Panc1 (cell line): ENCODE measurements around the gene GIT1. TPM values are rescaled to one million over a fixed set of nuclear protein-coding genes. Genes with fewer than 3 reads are reported as not detected.

ENCODE experiments used
- ATAC-seq: fragments of 200-7000 bp; cut with Tn5 transposase; 2 replicates; pipeline ENCODE4 v1.9.1; 2020; ENCODE audit warnings: mild to moderate bottlenecking, moderate library complexity
- BruUV-seq: library from RNA; stranded (reverse); fragments of 400-500 nt; replicated peaks from 2 replicates; lab custom pipeline; 2021; lab: Mats Ljungman, UMichigan
- CTCF ChIA-PET: fragments of 300-600 bp; sonication (Branson Sonifier 250); formaldehyde crosslinking; loops from one replicate; lab custom pipeline; 2022; ENCODE audit warnings: antibody characterized with exemption; lab: Charles Lee
- POLR2A ChIA-PET: fragments of 300-600 bp; sonication (Branson Sonifier 250); formaldehyde crosslinking; loops from one replicate; lab custom pipeline; 2022; ENCODE audit warnings: antibody characterized with exemption; lab: Charles Lee
- DNase-seq: peaks from one replicate; pipeline ENCODE4 v3.0.0-alpha.2; 2010; ENCODE audit warnings: low read depth, low spot score
- H3K27ac ChIP-seq: 2 replicates; pipeline ENCODE4 v1.5.1; 2011; ENCODE audit warnings: mild to moderate bottlenecking, low read length, inconsistent platforms
- H3K27me3 ChIP-seq: fragments of 200-500 bp; sonication (Bioruptor generic); 2 replicates; pipeline ENCODE4 v1.6.0; 2014; ENCODE audit warnings: low read length, inconsistent platforms; ENCODE audit not compliant: control insufficient read depth, insufficient read depth
- H3K36me3 ChIP-seq: fragments of 200-500 bp; sonication (Bioruptor generic); 2 replicates; pipeline ENCODE4 v1.5.1; 2014; ENCODE audit warnings: inconsistent platforms, mild to moderate bottlenecking, low read length, moderate library complexity; ENCODE audit not compliant: control insufficient read depth, insufficient read depth
- H3K4me1 ChIP-seq: 2 replicates; pipeline ENCODE4 v1.5.1; 2011; ENCODE audit warnings: inconsistent platforms, mild to moderate bottlenecking, low read length, moderate library complexity; ENCODE audit not compliant: control insufficient read depth, insufficient read depth
- H3K4me3 ChIP-seq, 2 experiments: 2 replicates each; pipeline ENCODE4 v1.5.1; 2011 to 2012; ENCODE audit warnings: low read depth in 2 of 2, low read length in 2 of 2, mild to moderate bottlenecking in 2 of 2, inconsistent platforms in 1 of 2, moderate library complexity in 1 of 2
- H3K9me3 ChIP-seq: fragments of 200-500 bp; sonication (Bioruptor generic); 2 replicates; pipeline ENCODE4 v1.5.1; 2014; ENCODE audit warnings: low read depth, mild to moderate bottlenecking, inconsistent platforms, low read length, moderate library complexity; ENCODE audit not compliant: control insufficient read depth, insufficient read depth
- POLR2AphosphoS5 ChIP-seq: IDR thresholded peaks from 2 replicates; pipeline ENCODE4 v1.6.1; 2012; ENCODE audit warnings: mild to moderate bottlenecking, low read depth, low read length, moderate library complexity
- SIN3A ChIP-seq: IDR thresholded peaks from 2 replicates; pipeline ENCODE4 v1.6.1; 2012; ENCODE audit warnings: low read depth, mild to moderate bottlenecking, low read length, moderate library complexity, borderline replicate concordance; ENCODE audit not compliant: insufficient read depth
- TCF7L2 ChIP-seq: IDR thresholded peaks from 2 replicates; pipeline ENCODE4 v1.6.1; 2011; ENCODE audit warnings: mild to moderate bottlenecking, low read depth, low read length, inconsistent platforms
- in situ Hi-C: cut with HindIII; loops from 2 replicates; pipeline ENCODE4 v1.10.0; 2016; ENCODE audit warnings: low sequenced_read_pairs, low pct_unique_long_range_greater_than_20kb
- intact Hi-C: fragments of 100-400 bp; cut with micrococcal nuclease; formaldehyde crosslinking; loops from one replicate; pipeline ENCODE4 v1.10.0; 2022; ENCODE audit not compliant: unreplicated experiment
- total RNA-seq: library from RNA; stranded (reverse); gene quantifications from one replicate; pipeline ENCODE4 v1.2.1, GENCODE V29; 2021; ENCODE audit not compliant: unreplicated experiment
- TF ChIP-seq, protein P1 (sequence below): fragments of 450-650 bp; IDR thresholded peaks from 2 replicates; pipeline ENCODE4 v1.5.1; 2017; ENCODE audit warnings: mild to moderate bottlenecking
- TF ChIP-seq, protein P2 (sequence below), 2 experiments: IDR thresholded peaks; 2 replicates each; pipeline ENCODE4 v1.6.1; 2011 to 2012; ENCODE audit warnings: low read depth in 2 of 2, control low read depth in 1 of 2, low read length in 1 of 2, mild to moderate bottlenecking in 1 of 2, moderate library complexity in 1 of 2; ENCODE audit not compliant: insufficient read depth in 1 of 2

GIT1 gene
- total RNA-seq, 1 experiment from 2014 or later: 94.6 TPM

DNA sequence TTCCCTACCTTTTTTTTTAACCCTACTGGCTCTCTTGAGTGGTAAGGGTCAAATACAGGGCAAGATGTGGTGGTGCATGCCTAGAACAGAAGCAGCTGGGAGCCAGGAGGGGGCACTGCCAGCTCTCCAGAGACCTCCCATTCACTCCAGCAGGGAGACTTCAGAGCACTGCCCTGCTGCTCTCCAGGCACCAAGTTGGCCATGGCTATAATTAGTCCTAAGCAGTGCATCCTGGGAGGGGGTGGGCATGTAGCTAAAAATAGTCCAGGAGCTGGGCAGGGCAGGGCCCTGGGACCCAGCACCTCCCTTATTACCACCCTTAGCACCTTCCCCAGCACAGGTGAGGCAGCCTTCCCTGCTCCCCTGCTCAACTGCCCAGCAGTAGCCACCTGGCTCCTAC, 29.8 kb upstream of the GIT1 start:
- ChIA-PET POLR2A (no interaction called here), CTCF (interaction anchor here (0.7 to 1.4 kb wide), 3 partner anchors 43 to 160 kb away, joined by 3 to 4 read pairs (median 4); no protein-coding TSS in a partner anchor)
- no peaks in the 10 kb centered on the region for H3K36me3 ChIP-seq
- peaks cover 48% of the 10 kb centered on the region for H3K4me1 ChIP-seq
- H3K27ac ChIP-seq: no peak overlapping the region
- no peaks in the 10 kb centered on the region for H3K9me3 ChIP-seq
- intact Hi-C loops (no loop called here), in situ Hi-C loops (no loop called here)
- TF ChIP-seq, protein P1, sequence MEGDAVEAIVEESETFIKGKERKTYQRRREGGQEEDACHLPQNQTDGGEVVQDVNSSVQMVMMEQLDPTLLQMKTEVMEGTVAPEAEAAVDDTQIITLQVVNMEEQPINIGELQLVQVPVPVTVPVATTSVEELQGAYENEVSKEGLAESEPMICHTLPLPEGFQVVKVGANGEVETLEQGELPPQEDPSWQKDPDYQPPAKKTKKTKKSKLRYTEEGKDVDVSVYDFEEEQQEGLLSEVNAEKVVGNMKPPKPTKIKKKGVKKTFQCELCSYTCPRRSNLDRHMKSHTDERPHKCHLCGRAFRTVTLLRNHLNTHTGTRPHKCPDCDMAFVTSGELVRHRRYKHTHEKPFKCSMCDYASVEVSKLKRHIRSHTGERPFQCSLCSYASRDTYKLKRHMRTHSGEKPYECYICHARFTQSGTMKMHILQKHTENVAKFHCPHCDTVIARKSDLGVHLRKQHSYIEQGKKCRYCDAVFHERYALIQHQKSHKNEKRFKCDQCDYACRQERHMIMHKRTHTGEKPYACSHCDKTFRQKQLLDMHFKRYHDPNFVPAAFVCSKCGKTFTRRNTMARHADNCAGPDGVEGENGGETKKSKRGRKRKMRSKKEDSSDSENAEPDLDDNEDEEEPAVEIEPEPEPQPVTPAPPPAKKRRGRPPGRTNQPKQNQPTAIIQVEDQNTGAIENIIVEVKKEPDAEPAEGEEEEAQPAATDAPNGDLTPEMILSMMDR: peak; percentile 70
- TF ChIP-seq POLR2AphosphoS5 (no peak), TCF7L2 (no peak), SIN3A (no peak)
- TF ChIP-seq, protein P2, sequence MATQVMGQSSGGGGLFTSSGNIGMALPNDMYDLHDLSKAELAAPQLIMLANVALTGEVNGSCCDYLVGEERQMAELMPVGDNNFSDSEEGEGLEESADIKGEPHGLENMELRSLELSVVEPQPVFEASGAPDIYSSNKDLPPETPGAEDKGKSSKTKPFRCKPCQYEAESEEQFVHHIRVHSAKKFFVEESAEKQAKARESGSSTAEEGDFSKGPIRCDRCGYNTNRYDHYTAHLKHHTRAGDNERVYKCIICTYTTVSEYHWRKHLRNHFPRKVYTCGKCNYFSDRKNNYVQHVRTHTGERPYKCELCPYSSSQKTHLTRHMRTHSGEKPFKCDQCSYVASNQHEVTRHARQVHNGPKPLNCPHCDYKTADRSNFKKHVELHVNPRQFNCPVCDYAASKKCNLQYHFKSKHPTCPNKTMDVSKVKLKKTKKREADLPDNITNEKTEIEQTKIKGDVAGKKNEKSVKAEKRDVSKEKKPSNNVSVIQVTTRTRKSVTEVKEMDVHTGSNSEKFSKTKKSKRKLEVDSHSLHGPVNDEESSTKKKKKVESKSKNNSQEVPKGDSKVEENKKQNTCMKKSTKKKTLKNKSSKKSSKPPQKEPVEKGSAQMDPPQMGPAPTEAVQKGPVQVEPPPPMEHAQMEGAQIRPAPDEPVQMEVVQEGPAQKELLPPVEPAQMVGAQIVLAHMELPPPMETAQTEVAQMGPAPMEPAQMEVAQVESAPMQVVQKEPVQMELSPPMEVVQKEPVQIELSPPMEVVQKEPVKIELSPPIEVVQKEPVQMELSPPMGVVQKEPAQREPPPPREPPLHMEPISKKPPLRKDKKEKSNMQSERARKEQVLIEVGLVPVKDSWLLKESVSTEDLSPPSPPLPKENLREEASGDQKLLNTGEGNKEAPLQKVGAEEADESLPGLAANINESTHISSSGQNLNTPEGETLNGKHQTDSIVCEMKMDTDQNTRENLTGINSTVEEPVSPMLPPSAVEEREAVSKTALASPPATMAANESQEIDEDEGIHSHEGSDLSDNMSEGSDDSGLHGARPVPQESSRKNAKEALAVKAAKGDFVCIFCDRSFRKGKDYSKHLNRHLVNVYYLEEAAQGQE (IDR thresholded peaks at IDR 0.05; ENCODE audit: insufficient read depth in 1 of 2, low read depth in 2 of 2, low read length in 1 of 2): no peak
- BruUV-seq: no TSS peak
- DNase-seq (no peak), ATAC-seq (no peak)
- H3K4me3 ChIP-seq: no peak overlapping the region
- no peaks in the 10 kb centered on the region for H3K27me3 ChIP-seq

- DNase-seq (no peak), ATAC-seq (peak; percentile 8)
- TF ChIP-seq TCF7L2 (no peak), SIN3A (no peak)
- TF ChIP-seq, protein P1: peak; percentile 68
- in situ Hi-C loops: no loop called here
- ChIA-PET CTCF (interaction anchor here (0.6 to 2.2 kb wide), 11 partner anchors 8 to 228 kb away, joined by 3 to 15 read pairs (median 4); partner anchors contain the start of gene ANKRD13B), POLR2A (no interaction called here)
- Histone ChIP-seq H3K9me3 (no peaks in the 10 kb centered on the region), H3K27me3 (no peaks in the 10 kb centered on the region), H3K4me1 (peaks cover 50% of the 10 kb centered on the region), H3K27ac (no peak overlapping the region; the same call in 1 of the 2 replicates), H3K36me3 (no peaks in the 10 kb centered on the region), H3K4me3 (peak overlapping the region; percentile 28 to 53)
- BruUV-seq: no TSS peak
- intact Hi-C loops: no loop called here
Measured at GRCh38 chr17:29618272-29619065, 29.0 kb upstream of the GIT1 start.
